Tibial nerve (tissue), 4 donors: ENCODE results near the gene ZNF521.

Source experiments
- CTCF ChIP-seq, 5 experiments: fragments of 200-600 bp in 3 of 5; fragments of 450-650 bp in 2 of 5; sonication (generic) in 3 of 5; IDR thresholded peaks; one replicate each; pipeline ENCODE4 v1.5.1; 2016 to 2019; ENCODE audit warnings: antibody characterized with exemption in 5 of 5, mild to moderate bottlenecking in 3 of 5, moderate library complexity in 2 of 5
- EP300 ChIP-seq, 2 donors: sonication (generic); formaldehyde crosslinking; IDR thresholded peaks; one replicate each; pipeline ENCODE4 v1.6.1; 2017; ENCODE audit warnings: antibody characterized with exemption in 2 of 2, mild to moderate bottlenecking in 1 of 2
- POLR2A ChIP-seq, 2 donors: fragments of 450-650 bp; IDR thresholded peaks; one replicate each; pipeline ENCODE4 v1.6.1; 2017; ENCODE audit warnings: antibody characterized with exemption in 2 of 2, mild to moderate bottlenecking in 2 of 2, moderate library complexity in 2 of 2

GRCh38 chr18:25322806-25323205 lies 29.2 kb downstream of the ZNF521 start:
- TF ChIP-seq CTCF (IDR thresholded peaks at IDR 0.05) (no peak), POLR2A (IDR thresholded peaks at IDR 0.05) (no peak), EP300 (IDR thresholded peaks at IDR 0.05) (no peak)
